ENCODE data around the gene DPP4. TPM values are rescaled to one million over a fixed set of nuclear protein-coding genes. Genes with fewer than 3 reads are reported as not detected.
"Not testable (repeated sequence)": the region's sequence is repeated elsewhere in the genome, so short reads cannot be mapped to it uniquely, and the experiment has no call there.

DPP4 gene
- total RNA-seq, 2 donors from 2014 or later, result 2.4 to 5.1 TPM

DNA sequence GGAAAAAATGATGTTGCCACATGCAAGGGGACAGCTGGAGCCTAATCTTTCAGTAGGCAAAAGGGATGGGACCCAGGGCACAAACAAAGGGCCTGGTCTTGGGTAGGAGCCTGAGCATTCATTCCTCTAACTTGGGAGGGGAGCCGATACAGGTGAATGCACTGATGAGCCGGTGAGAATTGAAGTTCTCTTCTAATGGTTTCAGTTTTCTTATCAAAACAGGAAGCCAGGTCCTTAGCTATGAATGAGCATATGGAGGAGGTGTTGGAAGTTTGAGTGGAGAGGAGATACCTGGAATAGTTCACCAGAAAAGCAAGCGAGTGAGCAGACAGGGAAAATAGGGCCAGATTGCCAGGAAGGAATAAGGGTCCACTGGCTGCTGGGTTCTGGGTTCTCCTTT lies 10.1 kb downstream of the DPP4 start:
- intact Hi-C loops (cut with DNase I), result no loop called here
- DNase-seq (ENCODE audit: low spot score), result no peak

DNA sequence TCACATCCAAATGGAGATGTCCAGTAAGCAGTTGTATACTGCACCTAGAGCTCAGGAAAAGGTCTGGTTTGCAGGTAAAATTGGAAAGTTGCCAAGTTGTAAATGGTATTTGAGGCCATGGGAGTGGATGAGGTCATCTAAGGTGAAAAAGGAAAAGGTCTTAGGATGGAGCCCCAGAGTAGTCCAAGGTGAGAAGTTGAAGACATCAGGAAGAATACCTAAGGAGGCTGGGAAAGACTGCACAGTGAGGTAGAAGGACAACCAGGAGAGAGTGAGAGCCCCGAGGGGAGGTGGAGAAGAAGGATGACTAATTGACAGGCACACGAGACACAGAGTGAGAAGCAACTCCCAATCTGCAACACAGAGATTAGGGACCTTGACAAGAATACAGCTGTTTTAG lies 10.7 kb downstream of the DPP4 start:
- no peak for DNase-seq (ENCODE audit: low spot score)
- intact Hi-C loops (cut with DNase I), result no loop called here

DNA sequence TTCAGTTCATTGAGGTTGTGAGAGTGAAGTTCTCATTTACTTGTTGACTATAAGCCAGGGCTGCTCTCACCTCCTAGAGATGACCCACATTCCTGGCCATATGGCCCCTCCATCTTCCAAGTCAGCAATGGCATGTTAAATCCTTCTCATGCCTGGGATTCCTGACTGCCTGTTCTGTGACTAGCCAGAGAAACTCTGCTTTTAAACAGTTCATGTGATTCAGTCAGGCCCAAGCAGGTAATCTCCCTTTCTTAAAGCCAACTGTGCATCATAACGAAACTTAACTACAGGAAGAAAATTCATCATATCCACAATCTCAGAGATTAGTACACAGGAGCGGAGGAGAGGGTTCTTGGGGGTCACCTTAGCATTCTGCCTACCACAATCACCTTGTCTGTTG lies 11.5 kb downstream of the DPP4 start:
- intact Hi-C loops (cut with DNase I), result no loop called here
- DNase-seq (ENCODE audit: low spot score), result no peak

DNA sequence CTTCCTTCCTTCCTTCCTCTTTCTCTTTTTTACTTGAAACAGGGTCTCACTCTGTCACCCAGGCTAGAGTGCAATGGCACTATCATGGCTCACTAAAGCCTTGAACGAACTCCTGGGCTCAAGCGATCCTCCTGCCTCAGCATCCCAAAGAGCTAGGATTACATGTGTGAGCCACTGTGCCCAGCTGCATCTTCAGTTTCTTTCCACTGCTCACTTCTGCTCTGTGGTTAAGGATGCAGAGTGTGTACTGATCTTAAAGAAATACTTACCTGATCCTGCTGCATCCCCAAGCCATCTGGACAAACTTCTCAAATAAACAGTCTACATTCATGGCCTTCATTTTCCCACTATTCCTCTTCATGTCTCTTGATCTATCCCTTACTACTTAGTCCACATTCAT lies 13.0 kb downstream of the DPP4 start:
- intact Hi-C loops (cut with DNase I), result no loop called here
- DNase-seq (ENCODE audit: low spot score), result no peak

DNA sequence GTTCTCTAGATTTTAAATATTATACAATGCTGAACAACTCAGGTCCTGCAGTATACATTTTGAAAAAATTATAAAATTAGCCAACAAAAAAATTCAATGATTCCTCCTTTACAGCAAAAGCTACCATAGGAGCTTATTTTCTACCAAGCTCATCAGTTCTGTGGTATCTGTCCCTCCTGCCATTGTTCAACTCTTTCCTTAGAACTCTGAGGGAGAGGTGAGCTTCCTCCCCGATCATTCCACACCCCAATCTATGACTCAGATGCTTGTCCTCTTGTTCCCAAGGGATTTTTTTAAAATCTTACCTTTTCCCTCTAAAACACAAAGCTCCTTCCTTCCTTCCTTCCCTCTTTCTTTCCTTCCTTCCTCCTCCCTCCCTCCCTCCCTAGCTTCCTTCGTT lies 13.5 kb downstream of the DPP4 start:
- no peak for DNase-seq (ENCODE audit: low spot score)
- intact Hi-C loops (cut with DNase I), result no loop called here

DNA sequence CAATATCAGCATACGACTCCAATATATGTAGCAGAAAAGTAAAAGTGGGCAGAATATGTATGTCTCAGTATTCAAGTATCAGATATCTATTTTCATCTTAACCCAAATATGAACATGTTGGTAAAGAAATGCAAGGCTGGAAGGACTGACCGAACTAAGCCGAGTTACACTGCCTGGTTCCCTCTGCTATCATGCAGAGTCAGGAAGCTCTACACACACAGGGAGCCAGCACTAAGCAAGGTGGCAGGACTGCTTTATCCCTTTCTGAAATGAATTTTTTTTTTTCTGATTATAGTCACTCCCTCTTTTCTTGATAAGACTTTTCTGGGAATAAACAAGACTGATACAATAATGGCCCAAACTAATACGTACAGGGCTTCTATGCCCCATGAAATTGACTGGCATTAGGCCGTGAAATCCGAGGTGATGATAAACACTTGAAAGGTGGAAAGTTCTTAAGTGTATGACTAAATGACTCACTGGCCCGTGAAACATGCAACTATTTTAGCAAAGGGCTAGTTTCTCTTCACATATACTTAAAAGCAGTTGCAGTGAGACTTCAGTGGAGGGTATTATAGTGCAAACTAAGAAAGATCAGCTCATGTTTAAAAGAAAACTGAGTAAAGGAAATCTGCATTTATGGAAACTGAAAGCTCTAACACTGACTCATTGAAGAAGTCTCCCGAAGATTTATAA lies 14.9 kb downstream of the DPP4 start:
- no peak for DNase-seq (ENCODE audit: low spot score)
- intact Hi-C loops (cut with DNase I), result no loop called here

DNA sequence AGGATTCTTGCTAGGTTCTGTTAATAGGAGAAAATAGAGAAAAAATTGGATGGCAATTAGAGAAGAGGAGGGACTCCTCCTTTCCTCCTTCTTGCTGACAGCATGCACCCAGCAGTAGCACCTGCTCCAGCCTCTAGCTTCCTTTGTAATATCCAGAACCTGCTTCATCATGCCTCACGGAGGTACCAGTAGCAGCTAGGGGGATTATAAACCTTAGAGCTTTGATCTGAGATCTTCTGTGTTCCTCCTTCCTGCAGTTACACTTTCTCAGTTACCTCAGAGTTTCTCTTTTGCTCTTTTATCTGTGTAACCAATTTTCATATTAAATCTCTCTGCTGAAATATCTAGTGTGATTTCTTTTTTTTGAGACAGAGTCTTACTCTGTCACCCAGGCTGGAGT lies 16.6 kb downstream of the DPP4 start:
- intact Hi-C loops (cut with DNase I), result no loop called here
- no peak for DNase-seq (ENCODE audit: low spot score)

DNA sequence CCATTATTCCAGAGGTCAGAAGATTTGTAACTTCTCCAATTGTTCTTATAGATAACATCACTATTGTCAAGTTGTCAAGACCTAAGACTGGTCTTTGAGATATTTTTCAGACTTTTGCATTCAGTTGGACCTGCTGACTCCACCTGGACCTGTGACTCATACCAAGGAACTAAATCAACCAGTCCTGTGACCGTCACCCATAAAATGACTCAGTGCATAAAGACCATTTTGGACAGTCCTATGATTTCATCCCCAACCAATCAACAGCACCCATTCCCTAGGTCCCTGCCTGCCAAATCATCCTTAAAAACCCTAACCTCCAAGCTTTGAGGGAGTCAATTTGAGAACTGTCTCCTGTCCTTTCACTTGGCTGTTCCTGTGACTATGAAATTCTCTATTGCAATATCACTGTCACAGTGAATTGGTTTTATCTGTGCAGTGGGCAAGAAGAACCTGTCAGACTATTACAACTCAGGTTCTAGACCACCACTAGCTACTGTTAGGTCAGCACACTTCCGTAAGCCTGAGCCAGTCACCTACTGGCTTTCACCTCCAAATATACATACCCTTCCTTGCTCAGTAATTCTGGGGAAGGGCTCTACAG lies 17.1 kb downstream of the DPP4 start:
- DNase-seq (ENCODE audit: low spot score), result no peak
- intact Hi-C loops (cut with DNase I), result no loop called here

DNA sequence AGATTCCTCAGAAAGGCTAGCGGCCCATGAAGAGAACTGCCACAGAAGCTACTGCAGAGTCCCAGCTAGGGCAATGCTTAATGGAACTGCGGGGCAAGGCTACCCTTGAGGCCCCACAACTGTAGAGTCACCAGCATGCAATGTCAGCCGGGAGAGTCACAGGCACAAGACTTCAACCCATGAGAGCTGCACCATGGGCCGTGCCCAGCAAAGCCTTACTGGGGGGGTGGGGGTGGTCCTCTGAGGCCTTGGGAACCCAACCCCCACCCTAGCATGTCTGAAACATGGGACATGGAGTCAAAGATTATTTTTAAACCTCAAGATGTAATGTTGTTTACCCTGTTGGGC lies 20.2 kb downstream of the DPP4 start:
- no peak for DNase-seq (ENCODE audit: low spot score)
- intact Hi-C loops (cut with DNase I), result no loop called here

DNA sequence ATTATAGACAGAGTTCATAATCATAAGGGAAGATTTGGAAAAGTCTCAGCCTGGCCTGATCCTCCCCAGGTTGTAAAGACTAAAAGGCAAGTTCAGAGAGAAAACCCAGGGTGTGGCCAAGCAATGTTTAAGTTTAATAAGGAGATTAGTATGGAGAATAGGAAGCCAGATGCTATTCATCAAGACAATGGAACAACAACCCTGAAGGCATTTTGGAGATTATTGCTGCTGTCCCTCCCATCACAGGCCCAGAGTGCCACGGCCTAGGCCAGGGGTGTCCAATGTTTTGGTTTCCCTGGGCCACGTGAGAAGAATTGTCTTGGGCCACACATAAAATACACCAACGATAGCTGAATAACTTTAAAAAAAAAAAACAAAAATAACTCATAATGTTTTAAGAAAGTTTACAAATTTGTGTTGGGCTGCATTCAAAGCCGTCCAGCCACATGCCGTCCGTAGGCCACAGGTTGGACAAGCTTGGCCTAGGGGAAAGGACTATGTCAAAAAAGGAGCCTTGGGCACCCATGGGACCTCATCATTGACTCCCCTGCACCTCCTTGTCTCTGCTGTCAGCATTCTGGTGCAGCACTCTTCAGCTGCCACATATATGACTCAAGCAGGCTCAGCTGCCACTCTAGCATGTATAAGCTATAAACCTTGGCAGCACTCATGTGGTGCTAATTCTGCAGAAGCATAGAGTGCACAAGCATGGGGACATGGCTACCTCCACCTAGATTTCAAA lies 20.8 kb downstream of the DPP4 start:
- intact Hi-C loops (cut with DNase I), result no loop called here
- no peak for DNase-seq (ENCODE audit: low spot score)

DNA sequence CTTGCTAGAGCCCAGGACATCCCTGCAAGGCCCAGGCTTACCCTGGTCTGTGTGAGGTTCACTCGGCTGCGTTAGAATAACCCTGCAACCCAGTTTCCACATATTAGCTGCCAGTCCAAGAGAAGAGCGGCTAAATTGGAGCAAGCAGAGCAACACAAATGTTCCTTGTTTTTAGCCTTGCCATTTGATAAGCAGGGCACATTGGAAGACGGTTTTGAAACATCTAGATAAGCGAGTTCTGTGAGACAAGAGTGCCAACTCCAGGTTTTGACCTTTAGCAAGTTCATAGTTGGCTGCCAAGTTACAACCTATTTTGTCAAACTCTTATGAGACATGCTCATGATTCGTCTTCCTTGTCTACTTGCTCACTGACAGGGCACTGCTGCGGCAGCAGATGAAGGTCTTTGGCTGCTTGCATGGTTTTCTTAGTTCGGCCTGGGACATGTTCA lies 23.5 kb downstream of the DPP4 start:
- no peak for DNase-seq (ENCODE audit: low spot score)
- intact Hi-C loops (cut with DNase I), result no loop called here

DNA sequence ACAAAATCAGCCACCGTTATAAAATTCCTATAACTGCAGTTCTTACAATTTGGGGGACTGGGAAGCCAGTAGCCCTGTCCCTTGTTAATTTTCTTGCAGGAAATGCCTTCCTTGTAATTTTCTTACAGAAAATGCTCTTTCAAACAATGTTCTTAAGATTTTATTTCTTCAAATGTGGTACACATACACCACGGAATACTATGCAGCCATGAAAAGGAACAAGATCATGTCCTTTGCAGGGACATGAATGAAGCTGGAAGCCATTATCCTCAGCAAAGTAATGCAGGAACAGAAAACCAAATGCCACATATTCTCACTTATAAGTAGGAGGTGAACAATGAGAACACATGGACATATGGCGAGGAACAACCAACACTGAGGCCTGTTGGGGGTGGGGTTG lies 24.9 kb downstream of the DPP4 start:
- DNase-seq (ENCODE audit: low spot score); intact Hi-C loops (cut with DNase I): not testable (repeated sequence)

DNA sequence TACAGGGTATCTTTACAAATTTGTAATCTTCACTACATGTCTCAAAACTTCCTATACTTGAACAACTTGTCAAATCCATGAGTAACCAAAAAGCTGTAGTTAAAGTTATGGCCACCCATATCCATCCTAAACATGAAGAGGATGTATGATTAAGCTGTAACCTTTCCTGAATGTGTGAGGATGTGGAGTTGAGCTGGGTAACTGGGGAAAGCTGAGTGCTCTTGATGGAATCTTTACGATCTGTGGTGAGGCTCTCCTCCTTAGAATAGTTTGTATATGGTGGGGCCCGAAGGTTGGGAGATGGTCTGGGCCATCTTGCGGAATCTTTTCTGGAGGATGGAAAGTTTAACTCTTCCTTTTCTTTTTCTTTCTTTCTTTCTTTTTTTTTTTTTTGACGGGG lies 29.4 kb downstream of the DPP4 start:
- DNase-seq (ENCODE audit: low spot score), result no peak
- intact Hi-C loops (cut with DNase I), result no loop called here

DNA sequence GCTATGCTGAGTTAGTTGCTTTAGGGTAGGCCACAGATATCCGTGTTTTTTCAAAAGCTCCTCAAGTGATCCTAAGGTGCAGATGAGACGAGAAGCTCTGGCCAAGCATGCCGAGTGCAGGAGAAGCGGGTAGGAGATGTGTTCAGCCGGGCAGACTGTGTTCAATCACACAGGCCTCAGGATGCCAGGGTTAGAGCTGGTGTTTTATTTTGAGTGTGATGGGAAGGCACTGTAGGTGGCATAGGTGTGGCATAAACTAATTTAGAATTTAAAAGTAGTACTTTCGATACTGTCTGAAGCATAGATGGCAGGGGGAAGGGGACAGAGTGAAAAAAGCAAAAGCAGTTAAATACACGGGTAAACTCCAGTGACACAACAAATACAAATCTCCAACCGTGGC lies 30.9 kb downstream of the DPP4 start:
- DNase-seq (ENCODE audit: low spot score), result no peak
- intact Hi-C loops (cut with DNase I), result no loop called here

DNA sequence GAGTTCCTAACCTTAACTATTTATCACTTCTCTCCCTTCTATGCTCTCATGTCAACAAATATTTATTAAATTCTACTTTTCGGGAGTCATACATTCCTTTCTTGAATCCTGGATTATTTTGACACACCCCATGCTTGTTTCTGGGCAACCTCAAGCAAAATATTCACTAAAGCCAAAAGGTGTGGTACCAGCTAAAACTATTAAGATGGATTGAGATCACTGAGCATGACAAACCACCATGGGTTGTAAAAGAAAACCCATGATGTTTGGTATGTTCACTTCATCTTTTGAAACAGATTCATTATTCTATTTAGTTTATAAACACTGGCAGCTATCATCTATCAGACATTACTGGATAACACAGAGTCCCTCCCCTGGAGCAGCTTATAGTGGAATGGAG lies 32.5 kb downstream of the DPP4 start:
- DNase-seq (ENCODE audit: low spot score), result no peak
- intact Hi-C loops (cut with DNase I), result no loop called here

DNA sequence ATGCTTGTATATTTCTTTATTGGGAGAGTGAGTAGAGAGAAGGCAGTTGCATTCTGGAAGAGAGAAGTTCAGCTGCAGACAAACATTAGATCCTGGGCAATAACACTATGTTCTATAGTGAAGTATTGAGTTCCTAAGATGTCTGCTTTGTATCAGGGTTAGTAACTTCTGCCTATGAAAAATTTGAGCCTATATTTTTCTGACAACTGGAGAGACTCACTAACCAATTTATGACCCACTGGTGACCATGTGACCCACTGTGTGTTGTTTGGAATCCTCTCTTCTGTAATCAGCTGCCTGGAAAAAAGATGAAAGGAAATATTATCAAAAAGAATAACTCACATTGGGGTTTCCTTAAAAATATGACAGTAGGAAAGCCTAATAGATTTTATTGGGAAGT lies 35.3 kb downstream of the DPP4 start:
- DNase-seq (ENCODE audit: low spot score), result no peak
- intact Hi-C loops (cut with DNase I), result no loop called here

DNA sequence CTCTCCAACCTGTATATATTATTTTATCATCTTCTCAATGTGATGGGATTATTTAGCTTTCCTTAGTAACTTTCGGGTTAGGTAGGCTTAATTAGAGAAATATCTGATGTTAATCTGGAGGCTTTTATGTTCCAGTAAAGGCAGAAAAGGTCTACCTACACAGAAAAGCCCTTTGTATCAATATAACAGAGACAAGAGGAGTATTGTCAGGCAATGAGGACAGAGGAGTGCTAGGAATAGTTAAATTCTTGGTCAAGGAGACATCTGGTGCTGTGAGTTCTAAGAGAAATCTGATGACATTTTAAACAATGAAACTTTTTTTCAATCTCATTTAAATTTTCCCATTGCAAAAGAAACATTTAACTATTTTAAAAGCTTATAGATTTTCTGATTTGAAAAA lies 36.1 kb downstream of the DPP4 start:
- intact Hi-C loops (cut with DNase I), result no loop called here
- DNase-seq (ENCODE audit: low spot score), result no peak

DNA sequence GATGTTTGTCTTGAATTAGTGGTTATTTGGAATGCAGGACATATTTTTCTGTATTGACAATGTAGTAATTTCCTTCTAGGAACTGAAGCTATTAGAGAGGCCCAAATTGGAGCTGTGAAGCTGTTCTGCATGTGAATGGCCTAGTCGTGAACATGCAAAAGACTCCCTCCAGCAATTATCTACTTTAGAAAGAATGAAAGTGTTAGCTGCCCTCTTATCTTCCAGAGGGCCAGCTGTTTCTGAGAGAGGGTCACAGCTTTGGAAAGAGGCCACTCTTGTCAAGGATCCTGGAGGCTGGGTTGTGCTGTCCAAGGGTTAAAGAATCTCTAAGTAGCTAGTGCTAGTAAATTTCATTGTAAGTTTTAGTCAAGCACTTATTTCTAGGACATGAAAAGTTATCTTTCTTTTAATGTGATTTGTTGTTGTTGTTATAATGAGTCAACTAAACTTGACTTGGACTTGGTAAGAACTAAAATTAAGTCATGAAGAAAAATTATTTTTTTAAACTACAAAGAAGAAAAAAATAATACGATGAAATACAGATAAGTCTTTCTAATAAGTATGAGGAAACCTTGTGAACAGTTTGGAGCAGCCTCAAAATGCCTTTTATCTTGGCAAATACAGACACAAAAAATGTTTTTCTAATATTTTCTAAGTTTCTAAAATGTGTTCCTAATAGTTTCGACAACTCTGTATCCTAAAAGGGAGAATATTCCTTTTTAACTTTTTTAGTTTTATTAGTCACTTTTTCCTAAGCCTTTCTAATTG lies 36.8 kb downstream of the DPP4 start:
- DNase-seq (ENCODE audit: low spot score), result no peak
- intact Hi-C loops (cut with DNase I), result no loop called here

DNA sequence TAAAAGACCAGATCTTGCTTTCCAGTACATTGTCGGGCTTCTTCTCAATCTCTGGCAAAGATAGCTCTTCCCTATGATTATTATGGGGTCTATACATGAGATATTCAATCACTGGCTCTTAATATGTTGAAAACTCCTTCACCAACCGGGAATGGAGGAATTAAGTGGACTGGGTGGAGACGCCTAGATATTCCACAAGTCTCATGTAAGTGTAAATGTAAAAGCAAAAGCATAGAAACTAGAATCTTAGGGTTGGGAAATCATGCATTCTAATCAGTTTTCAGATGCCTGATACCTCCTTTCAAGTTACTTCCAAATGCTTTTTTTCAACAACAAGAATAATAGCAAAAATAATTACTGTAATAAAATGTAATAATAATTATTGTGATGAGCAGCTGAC lies 38.0 kb downstream of the DPP4 start:
- intact Hi-C loops (cut with DNase I), result no loop called here
- DNase-seq (ENCODE audit: low spot score), result no peak

Measured in posterior vena cava (tissue), 2 donors.